CD14-positive monocyte (primary cell): Measurements from ENCODE around the gene C1orf87. TPM values are rescaled to one million over a fixed set of nuclear protein-coding genes. Genes with fewer than 3 reads are reported as not detected.

Source experiments
- DNase-seq, 3 donors: peaks; one replicate each; pipeline ENCODE4 v3.0.0-alpha.2; 2011 to 2022
- H2AFZ ChIP-seq: 2 replicates; pipeline ENCODE4 v1.6.0; 2012; ENCODE audit warnings: mild to moderate bottlenecking, low read depth, low read length, inconsistent platforms; ENCODE audit not compliant: insufficient read depth, poor library complexity, severe bottlenecking
- H3K27ac ChIP-seq, 2 donors: 1 replicate in 1 of 2; 2 replicates in 1 of 2; pipeline ENCODE4 v1.5.1; 2012 to 2013; ENCODE audit warnings: low read length in 2 of 2, control low read depth in 1 of 2, inconsistent platforms in 1 of 2, low read depth in 1 of 2, mild to moderate bottlenecking in 1 of 2
- H3K27me3 ChIP-seq, 2 donors: one replicate each; pipeline versions ENCODE4 v1.6.0 to v1.6.1; 2011 to 2013; ENCODE audit warnings: low read length in 2 of 2; ENCODE audit not compliant: control insufficient read depth in 2 of 2, insufficient read depth in 2 of 2
- H3K36me3 ChIP-seq, 2 donors: replicated peaks in 1 of 2; 1 replicate in 1 of 2; 2 replicates in 1 of 2; pipeline versions ENCODE4 v1.5.1 to v1.6.1; 2012 to 2013; ENCODE audit warnings: low read length in 2 of 2, control low read depth in 1 of 2, inconsistent platforms in 1 of 2, mild to moderate bottlenecking in 1 of 2; ENCODE audit not compliant: insufficient read depth in 2 of 2, control insufficient read depth in 1 of 2
- H3K4me1 ChIP-seq, 2 donors: 1 replicate in 1 of 2; 2 replicates in 1 of 2; pipeline versions ENCODE4 v1.5.1 to v1.6.1; 2012 to 2013; ENCODE audit warnings: low read length in 2 of 2, control low read depth in 1 of 2, inconsistent platforms in 1 of 2, mild to moderate bottlenecking in 1 of 2, moderate library complexity in 1 of 2; ENCODE audit not compliant: insufficient read depth in 2 of 2, control insufficient read depth in 1 of 2
- H3K4me2 ChIP-seq: replicated peaks from 2 replicates; pipeline ENCODE3; 2012; ENCODE audit warnings: low read length, moderate library complexity, mild to moderate bottlenecking; ENCODE audit not compliant: poor library complexity, severe bottlenecking; ENCODE audit errors: extremely low read depth
- H3K4me3 ChIP-seq, 3 experiments: fragments of 200-600 bp in 1 of 3; sonication (generic) in 1 of 3; replicated peaks in 1 of 3; 1 replicate in 2 of 3; 2 replicates in 1 of 3; pipeline ENCODE4 v1.5.1; 2011 to 2013; ENCODE audit warnings: low read length in 3 of 3, mild to moderate bottlenecking in 3 of 3, control low read depth in 2 of 3, low read depth in 2 of 3, inconsistent platforms in 1 of 3, moderate library complexity in 1 of 3
- H3K79me2 ChIP-seq: 2 replicates; pipeline ENCODE4 v1.6.0; 2012; ENCODE audit warnings: mild to moderate bottlenecking, control low read depth, inconsistent platforms, low read length, moderate library complexity; ENCODE audit not compliant: insufficient read depth
- H3K9ac ChIP-seq: 2 replicates; pipeline ENCODE4 v1.6.0; 2017; ENCODE audit warnings: low read length, mild to moderate bottlenecking; ENCODE audit not compliant: insufficient read depth, poor library complexity, severe bottlenecking
- H3K9me3 ChIP-seq, 2 donors: replicated peaks in 1 of 2; 1 replicate in 1 of 2; 2 replicates in 1 of 2; pipeline versions ENCODE4 v1.5.1 to v1.6.1; 2012 to 2013; ENCODE audit warnings: low read length in 2 of 2, control low read depth in 1 of 2; ENCODE audit not compliant: control insufficient read depth in 1 of 2, insufficient read depth in 1 of 2
- H4K20me1 ChIP-seq: 2 replicates; pipeline ENCODE4 v1.6.0; 2012; ENCODE audit warnings: mild to moderate bottlenecking, low read length, control low read depth, moderate library complexity; ENCODE audit not compliant: insufficient read depth
- H3K27ac Mint-ChIP-seq, 7 donors: one replicate each; pipeline ENCODE4 v1.8.0; 2020; ENCODE audit warnings: mild to moderate bottlenecking in 7 of 7, mixed read lengths in 7 of 7, moderate library complexity in 6 of 7, inconsistent platforms in 2 of 7
- H3K27me3 Mint-ChIP-seq, 3 donors: one replicate each; pipeline ENCODE4 v1.8.0; 2021 to 2022; ENCODE audit warnings: low read depth in 3 of 3, mild to moderate bottlenecking in 3 of 3, mixed read lengths in 3 of 3, moderate library complexity in 3 of 3, inconsistent platforms in 1 of 3
- H3K36me3 Mint-ChIP-seq, 2 donors: one replicate each; pipeline ENCODE4 v1.8.0; 2020; ENCODE audit warnings: mixed read lengths in 2 of 2, inconsistent platforms in 1 of 2, mild to moderate bottlenecking in 1 of 2
- H3K4me1 Mint-ChIP-seq: one replicate; pipeline ENCODE4 v1.8.0; 2020; ENCODE audit warnings: mild to moderate bottlenecking, mixed read lengths
- H3K4me3 Mint-ChIP-seq, 2 donors: one replicate each; pipeline ENCODE4 v1.8.0; 2020; ENCODE audit warnings: mild to moderate bottlenecking in 2 of 2, mixed read lengths in 2 of 2, moderate library complexity in 1 of 2
- H3K9me3 Mint-ChIP-seq, 7 donors: one replicate each; pipeline ENCODE4 v1.8.0; 2020 to 2022; ENCODE audit warnings: mixed read lengths in 7 of 7, mild to moderate bottlenecking in 6 of 7, moderate library complexity in 6 of 7, inconsistent platforms in 2 of 7
- CTCF ChIP-seq: fragments of 200-600 bp; IDR thresholded peaks from one replicate; pipeline ENCODE4 v1.8.0; 2022; ENCODE audit warnings: antibody characterized with exemption, mild to moderate bottlenecking
- WGBS: methylation state at CpG from one replicate; pipeline ENCODE4 v1.1.5; 2013; ENCODE audit warnings: missing lambda C conversion rate; ENCODE audit not compliant: insufficient coverage; 5-methylcytosine and 5-hydroxymethylcytosine counted together
- intact Hi-C, 2 donors: fragments of 100-400 bp; cut with micrococcal nuclease; formaldehyde crosslinking; loops; one replicate each; pipeline versions ENCODE4 v1.15.0 to v1.15.1; 2023
- polyA plus RNA-seq, 3 donors: library from polyadenylated mRNA; depleted of rRNA in 1 of 3; unstranded in 2 of 3; stranded (reverse) in 1 of 3; fragments of 300-500 nt in 2 of 3; fragments of >200 nt in 1 of 3; fragmentation: Illumina TruSeq in 2 of 3; gene quantifications; 1 replicate in 2 of 3; 2 replicates in 1 of 3; pipeline ENCODE4 v1.2.3, GENCODE V29; 2012 to 2021

C1orf87 gene
- polyA plus RNA-seq, 3 donors, result not detected

GRCh38 chr1:59999006-59999405, 74.6 kb downstream of the C1orf87 start:
- DNase-seq, result no peak
- no peak overlapping the region for H3K4me3 Mint-ChIP-seq
- H3K4me1 Mint-ChIP-seq, result no peaks in the 10 kb centered on the region
- Histone ChIP-seq H3K27me3 (no peaks in the 10 kb centered on the region), H3K4me1 (no peaks in the 10 kb centered on the region), H3K4me2 (no peak overlapping the region), H3K27ac (no peak overlapping the region), H2AFZ (no peak overlapping the region), H3K9me3 (no peaks in the 10 kb centered on the region), H4K20me1 (no peaks in the 10 kb centered on the region), H3K79me2 (no peaks in the 10 kb centered on the region), H3K4me3 (no peak overlapping the region), H3K36me3 (no peaks in the 10 kb centered on the region), H3K9ac (no peak overlapping the region)
- TF ChIP-seq CTCF, result no peak
- intact Hi-C loops, result no loop called here
- H3K27me3 Mint-ChIP-seq, result peaks cover 0 to 2% (median 1%) of the 10 kb centered on the region in 3 donors
- H3K9me3 Mint-ChIP-seq, result peaks cover 0 to 8% (median 0%) of the 10 kb centered on the region in 7 donors
- H3K36me3 Mint-ChIP-seq, result no peaks in the 10 kb centered on the region
- H3K27ac Mint-ChIP-seq, result no peak overlapping the region
- WGBS, result no CpG with 5 or more reads among the region's 3 CpGs

GRCh38 chr1:59997479-59998115, 76.0 kb downstream of the C1orf87 start:
- intact Hi-C loops, result no loop called here
- Histone ChIP-seq H3K27ac (no peak overlapping the region), H3K27me3 (no peaks in the 10 kb centered on the region), H3K4me2 (no peak overlapping the region), H3K79me2 (no peaks in the 10 kb centered on the region), H3K4me1 (no peaks in the 10 kb centered on the region), H2AFZ (no peak overlapping the region), H4K20me1 (no peaks in the 10 kb centered on the region), H3K9me3 (no peaks in the 10 kb centered on the region), H3K9ac (no peak overlapping the region), H3K36me3 (no peaks in the 10 kb centered on the region), H3K4me3 (no peak overlapping the region)
- H3K4me3 Mint-ChIP-seq, result no peak overlapping the region
- H3K27me3 Mint-ChIP-seq, result peaks cover 0 to 2% (median 1%) of the 10 kb centered on the region in 3 donors
- no peaks in the 10 kb centered on the region for H3K36me3 Mint-ChIP-seq
- WGBS, result 60% methylated on average over 2 of the region's 2 CpGs
- peaks cover 0 to 8% (median 0%) of the 10 kb centered on the region in 7 donors for H3K9me3 Mint-ChIP-seq
- TF ChIP-seq CTCF, result no peak
- H3K4me1 Mint-ChIP-seq, result no peaks in the 10 kb centered on the region
- no peak for DNase-seq
- no peak overlapping the region for H3K27ac Mint-ChIP-seq
